Smooth muscle cell (in vitro differentiated cells): ENCODE results near the gene CELSR2. TPM values are rescaled to one million over a fixed set of nuclear protein-coding genes. Genes with fewer than 3 reads are reported as not detected.

Experiments used
- DNase-seq: peaks from one replicate; lab custom pipeline; 2025; ENCODE audit not compliant: unreplicated experiment; lab: John Stamatoyannopoulos, UW
- H2AFZ ChIP-seq: fragments of 200-600 bp; sonication (generic); 2 replicates; pipeline ENCODE4 v1.6.0; 2016; ENCODE audit warnings: antibody characterized with exemption, low read depth, mild to moderate bottlenecking
- H3F3A ChIP-seq: fragments of 200-600 bp; sonication (generic); 2 replicates; pipeline ENCODE4 v1.6.0; 2017; ENCODE audit warnings: antibody characterized with exemption, low read depth
- H3K27ac ChIP-seq: fragments of 200-600 bp; sonication (generic); 2 replicates; pipeline ENCODE4 v1.5.1; 2016; ENCODE audit warnings: low read depth, mild to moderate bottlenecking
- H3K27me3 ChIP-seq: fragments of 200-600 bp; sonication (generic); 2 replicates; pipeline ENCODE4 v1.6.1; 2016; ENCODE audit warnings: low read depth, mild to moderate bottlenecking
- H3K36me3 ChIP-seq: fragments of 200-600 bp; sonication (generic); 2 replicates; pipeline ENCODE4 v1.5.1; 2016; ENCODE audit warnings: low read depth
- H3K4me1 ChIP-seq: fragments of 200-600 bp; sonication (generic); 2 replicates; pipeline ENCODE4 v1.5.1; 2016; ENCODE audit warnings: low read depth
- H3K4me2 ChIP-seq: fragments of 200-600 bp; sonication (generic); 2 replicates; pipeline ENCODE4 v1.6.0; 2016; ENCODE audit warnings: mild to moderate bottlenecking
- H3K4me3 ChIP-seq: fragments of 200-600 bp; sonication (generic); 2 replicates; pipeline ENCODE4 v1.5.1; 2016; ENCODE audit warnings: mild to moderate bottlenecking
- H3K79me2 ChIP-seq: fragments of 200-600 bp; sonication (generic); 2 replicates; pipeline ENCODE4 v1.6.0; 2016; ENCODE audit warnings: low read depth, mild to moderate bottlenecking
- H3K9ac ChIP-seq: fragments of 200-600 bp; sonication (generic); 2 replicates; pipeline ENCODE4 v1.6.0; 2016; ENCODE audit warnings: low read depth
- H3K9me3 ChIP-seq: fragments of 200-600 bp; sonication (generic); replicated peaks from 2 replicates; pipeline ENCODE4 v1.5.1; 2016; ENCODE audit warnings: low read depth
- H4K20me1 ChIP-seq: fragments of 200-600 bp; sonication (generic); 2 replicates; pipeline ENCODE4 v1.6.0; 2016; ENCODE audit warnings: low read depth
- WGBS: methylation state at CpG from one replicate; pipeline ENCODE4 v1.1.7; 2016; ENCODE audit warnings: low lambda C conversion rate; 5-methylcytosine and 5-hydroxymethylcytosine counted together
- polyA plus RNA-seq: library from polyadenylated mRNA; unstranded; fragments of >200 nt; fragmentation: Nextera tagmentation; extraction: Ambion mirVana; gene quantifications from 2 replicates; pipeline ENCODE4 v1.2.1, GENCODE V29; 2016
- total RNA-seq: library from RNA; depleted of rRNA; stranded (reverse); fragments of >200 nt; gene quantifications from 2 replicates; pipeline ENCODE4 v1.2.3, GENCODE V29; 2014
- TF ChIP-seq, protein P1 (sequence below): fragments of 200-600 bp; sonication (generic); IDR thresholded peaks from 2 replicates; pipeline ENCODE4 v1.5.1; 2017; ENCODE audit warnings: borderline replicate concordance, mild to moderate bottlenecking, antibody characterized with exemption; ENCODE audit not compliant: insufficient read depth, poor library complexity, severe bottlenecking

Gene CELSR2
- total and polyA plus RNA-seq, 2 experiments from 2014 or later = 1.8 to 3.6 TPM

DNA sequence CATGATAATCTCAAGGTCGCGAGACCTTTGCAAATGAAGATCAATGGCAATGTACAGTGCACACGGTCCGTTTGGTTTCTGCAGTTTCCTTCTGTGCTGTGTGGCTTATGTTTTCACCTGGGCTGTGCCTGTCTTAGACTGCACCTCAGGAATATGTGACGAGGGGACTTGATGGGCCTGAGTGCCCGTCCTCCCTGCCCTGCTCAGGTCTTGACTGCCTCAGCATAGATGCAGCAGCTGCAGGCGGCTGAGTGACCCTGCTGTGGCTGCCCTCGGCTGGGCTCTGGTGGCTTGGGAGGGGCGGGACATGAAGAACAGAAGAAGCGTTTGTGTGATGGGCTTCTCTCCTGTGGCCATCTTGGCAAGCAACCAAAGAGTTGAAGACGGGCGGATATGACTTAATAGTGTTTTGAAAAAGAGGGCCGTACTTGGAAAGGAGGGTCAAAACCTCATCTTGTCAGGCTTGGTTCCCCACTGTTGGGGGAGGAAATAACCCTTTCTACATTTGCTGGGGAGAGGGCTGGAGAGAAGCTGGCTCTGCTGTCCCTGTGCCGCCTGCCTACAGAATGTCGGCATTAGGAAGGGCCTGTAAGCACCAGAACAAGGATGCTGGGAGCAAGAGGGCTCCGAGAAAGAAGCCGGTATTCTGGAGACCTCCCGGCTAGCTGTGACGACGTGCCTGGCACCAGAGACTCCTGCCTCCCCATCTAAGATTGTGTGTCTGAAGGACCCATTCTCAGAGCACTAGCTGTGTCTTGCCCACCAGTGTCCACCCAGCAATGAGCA, 50.4 kb downstream of the CELSR2 start:
- H3K9ac ChIP-seq = no peak overlapping the region
- H3K4me3 ChIP-seq = no peak overlapping the region
- H2AFZ ChIP-seq = no peak overlapping the region
- WGBS = 91% methylated on average over 20 of the region's 20 CpGs
- peaks cover 4% of the 10 kb centered on the region for H3F3A ChIP-seq
- H3K4me1 ChIP-seq = no peaks in the 10 kb centered on the region
- no peaks in the 10 kb centered on the region for H4K20me1 ChIP-seq
- H3K79me2 ChIP-seq = no peaks in the 10 kb centered on the region
- H3K36me3 ChIP-seq = no peaks in the 10 kb centered on the region
- DNase-seq = no peak
- H3K27me3 ChIP-seq = no peaks in the 10 kb centered on the region
- TF ChIP-seq, protein P1, sequence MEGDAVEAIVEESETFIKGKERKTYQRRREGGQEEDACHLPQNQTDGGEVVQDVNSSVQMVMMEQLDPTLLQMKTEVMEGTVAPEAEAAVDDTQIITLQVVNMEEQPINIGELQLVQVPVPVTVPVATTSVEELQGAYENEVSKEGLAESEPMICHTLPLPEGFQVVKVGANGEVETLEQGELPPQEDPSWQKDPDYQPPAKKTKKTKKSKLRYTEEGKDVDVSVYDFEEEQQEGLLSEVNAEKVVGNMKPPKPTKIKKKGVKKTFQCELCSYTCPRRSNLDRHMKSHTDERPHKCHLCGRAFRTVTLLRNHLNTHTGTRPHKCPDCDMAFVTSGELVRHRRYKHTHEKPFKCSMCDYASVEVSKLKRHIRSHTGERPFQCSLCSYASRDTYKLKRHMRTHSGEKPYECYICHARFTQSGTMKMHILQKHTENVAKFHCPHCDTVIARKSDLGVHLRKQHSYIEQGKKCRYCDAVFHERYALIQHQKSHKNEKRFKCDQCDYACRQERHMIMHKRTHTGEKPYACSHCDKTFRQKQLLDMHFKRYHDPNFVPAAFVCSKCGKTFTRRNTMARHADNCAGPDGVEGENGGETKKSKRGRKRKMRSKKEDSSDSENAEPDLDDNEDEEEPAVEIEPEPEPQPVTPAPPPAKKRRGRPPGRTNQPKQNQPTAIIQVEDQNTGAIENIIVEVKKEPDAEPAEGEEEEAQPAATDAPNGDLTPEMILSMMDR = no peak
- peak overlapping the region; percentile 40 for H3K4me2 ChIP-seq
- peak overlapping the region; percentile 71 for H3K27ac ChIP-seq
- H3K9me3 ChIP-seq = no peaks in the 10 kb centered on the region

DNA sequence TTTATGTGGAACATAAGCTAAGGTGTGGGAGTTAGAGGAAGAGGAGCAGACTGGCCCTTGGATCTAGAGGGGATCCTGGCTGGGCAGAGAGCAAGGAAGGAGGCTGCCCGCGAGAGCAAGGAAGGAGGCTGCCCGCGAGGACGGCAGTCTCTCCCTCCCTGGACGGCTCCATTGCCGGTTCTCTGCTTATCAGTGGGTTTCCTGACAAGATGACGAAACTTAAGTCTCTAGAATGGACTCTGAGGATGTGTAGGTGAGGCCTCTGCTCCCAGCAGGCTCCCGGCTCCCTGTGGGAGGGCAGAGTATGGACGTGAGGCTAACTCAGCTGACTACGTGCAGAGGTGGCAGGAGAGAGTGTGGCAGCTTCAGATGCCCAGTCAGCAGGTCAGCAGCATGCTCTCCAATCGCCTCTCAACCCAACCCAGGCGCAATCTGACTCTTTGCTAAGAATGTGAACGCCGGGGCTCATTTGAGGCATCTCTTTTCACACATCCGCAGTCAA, 51.4 kb downstream of the CELSR2 start:
- 74% methylated on average over 16 of the region's 16 CpGs for WGBS
- Histone ChIP-seq H3K4me2 (no peak overlapping the region), H3K4me1 (no peaks in the 10 kb centered on the region), H4K20me1 (no peaks in the 10 kb centered on the region), H3K4me3 (no peak overlapping the region), H3K9me3 (no peaks in the 10 kb centered on the region), H3K27ac (no peak overlapping the region), H3K79me2 (no peaks in the 10 kb centered on the region), H3K36me3 (no peaks in the 10 kb centered on the region), H3K27me3 (no peaks in the 10 kb centered on the region), H2AFZ (no peak overlapping the region), H3F3A (peaks cover 4% of the 10 kb centered on the region), H3K9ac (no peak overlapping the region)
- no peak for DNase-seq
- TF ChIP-seq, protein P1 = no peak

DNA sequence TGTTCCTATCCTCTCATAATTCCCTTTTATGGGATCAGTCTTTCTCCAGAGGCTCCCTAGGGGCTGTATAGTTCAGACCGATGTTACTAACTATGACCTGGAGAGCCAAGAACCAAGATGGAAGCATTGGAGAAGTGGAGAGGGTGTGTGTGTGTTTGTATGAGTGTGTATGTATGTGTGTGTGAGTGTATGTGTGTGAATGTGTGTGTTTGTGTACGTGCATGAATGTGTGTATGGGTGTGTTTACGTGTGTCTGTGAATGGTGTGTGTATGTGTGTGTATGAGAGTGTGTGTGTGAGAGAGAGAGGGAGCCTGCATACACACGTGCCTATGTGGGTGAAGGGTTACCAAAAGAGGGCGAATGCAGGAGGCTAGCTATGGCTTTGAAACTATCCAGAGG, 52.5 kb downstream of the CELSR2 start:
- Histone ChIP-seq H3K4me3 (no peak overlapping the region), H3K27me3 (no peaks in the 10 kb centered on the region), H3K27ac (no peak overlapping the region), H3K36me3 (no peaks in the 10 kb centered on the region), H3K9ac (no peak overlapping the region), H4K20me1 (no peaks in the 10 kb centered on the region), H3K4me1 (peaks cover 9% of the 10 kb centered on the region), H2AFZ (no peak overlapping the region), H3K79me2 (no peaks in the 10 kb centered on the region), H3F3A (peaks cover 4% of the 10 kb centered on the region), H3K9me3 (no peaks in the 10 kb centered on the region), H3K4me2 (no peak overlapping the region)
- DNase-seq = no peak
- 92% methylated on average over 5 of the region's 5 CpGs for WGBS
- TF ChIP-seq, protein P1 = no peak
